ENCODE results near the gene AQP9.

AQP9 gene

DNA sequence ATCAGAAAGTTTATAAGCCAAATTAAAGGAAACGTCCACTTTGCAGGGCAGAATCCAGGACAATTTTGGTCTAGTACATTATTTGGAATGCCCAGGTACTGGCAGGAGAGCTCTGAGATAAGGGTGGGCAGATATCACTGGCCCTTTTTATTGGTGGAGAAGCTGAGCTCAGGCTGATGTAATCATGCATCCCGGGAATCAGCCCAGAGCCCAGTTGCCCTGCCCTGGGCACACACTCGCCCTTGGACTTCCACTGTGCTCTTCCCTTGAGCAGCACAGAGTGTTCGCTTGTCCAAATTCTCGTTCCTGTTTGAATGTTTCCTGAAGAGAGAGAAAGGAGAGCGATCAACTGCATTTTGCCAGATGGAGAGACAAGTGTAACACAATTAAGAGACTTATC, 3.7 kb downstream of the AQP9 start:
- no peak for DNase-seq (ENCODE audit: low spot score)

DNA sequence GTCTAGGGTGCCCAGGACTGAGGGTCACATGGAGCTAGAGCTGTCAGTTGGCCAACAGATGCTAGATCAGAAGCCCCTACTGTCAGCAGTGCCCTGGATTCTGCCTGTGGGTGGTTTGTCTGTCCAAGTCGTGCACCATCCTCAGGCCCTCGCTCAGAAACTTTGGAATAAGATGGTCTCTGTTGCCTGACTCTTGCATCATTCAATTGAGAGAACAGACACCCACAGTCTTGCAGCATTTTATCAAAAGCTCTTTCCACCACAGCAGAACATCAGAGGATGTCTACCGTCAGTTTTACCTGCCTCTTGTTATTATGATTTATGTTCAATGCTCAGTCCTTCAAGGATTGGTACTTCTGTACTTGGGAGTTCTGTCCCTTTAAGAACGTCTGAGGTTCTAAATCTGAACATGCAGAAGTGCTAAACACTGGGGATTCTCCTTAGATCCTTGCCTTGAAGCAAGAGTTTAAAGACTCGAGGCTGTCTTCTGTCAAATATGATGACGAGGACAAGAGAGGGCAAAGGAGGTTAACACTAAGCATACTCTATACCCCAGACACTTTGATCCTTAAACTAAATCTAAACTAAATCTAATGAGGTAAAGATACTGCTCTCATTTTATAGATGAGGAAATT, 4.8 kb downstream of the AQP9 start:
- no peak for DNase-seq (ENCODE audit: low spot score)

DNA sequence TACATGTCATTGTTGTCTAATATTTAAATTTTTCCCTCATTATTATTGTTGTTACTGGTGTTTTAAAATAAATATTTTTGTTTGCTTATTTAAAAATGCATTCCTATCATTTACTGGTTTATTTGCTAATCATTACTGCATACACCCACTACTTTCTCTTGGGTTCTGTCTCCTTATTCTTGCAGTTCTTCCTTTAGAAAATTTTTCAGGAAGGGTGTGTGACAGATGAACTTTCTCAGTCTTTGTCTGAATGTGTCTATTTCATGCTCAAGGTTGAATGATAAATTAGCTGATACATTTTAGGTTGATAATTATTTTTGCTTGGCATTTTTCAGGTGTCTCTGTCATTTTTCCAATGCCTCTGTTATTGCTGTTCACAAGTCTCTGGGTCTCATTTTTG, 7.4 kb downstream of the AQP9 start:
- DNase-seq (ENCODE audit: low spot score): no peak

DNA sequence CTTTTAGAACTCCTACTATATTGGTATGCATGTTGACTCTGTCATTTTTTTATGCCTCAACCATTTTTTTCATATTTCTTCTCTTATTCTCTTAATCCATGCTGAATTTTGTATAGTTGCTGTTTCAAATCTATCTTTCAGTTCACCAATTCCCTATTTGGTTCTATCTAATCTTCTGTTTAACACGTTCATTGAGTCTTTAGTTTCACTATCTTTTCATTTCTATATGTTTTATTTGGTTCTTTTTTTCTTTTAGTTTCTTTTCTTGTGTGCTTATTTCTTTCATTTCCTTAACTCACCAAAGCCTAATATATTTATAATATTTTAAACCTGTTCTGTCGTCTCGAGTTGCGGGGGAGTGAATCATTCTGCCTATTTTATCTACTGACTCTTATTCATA, 8.0 kb downstream of the AQP9 start:
- DNase-seq (ENCODE audit: low spot score): no peak

DNA sequence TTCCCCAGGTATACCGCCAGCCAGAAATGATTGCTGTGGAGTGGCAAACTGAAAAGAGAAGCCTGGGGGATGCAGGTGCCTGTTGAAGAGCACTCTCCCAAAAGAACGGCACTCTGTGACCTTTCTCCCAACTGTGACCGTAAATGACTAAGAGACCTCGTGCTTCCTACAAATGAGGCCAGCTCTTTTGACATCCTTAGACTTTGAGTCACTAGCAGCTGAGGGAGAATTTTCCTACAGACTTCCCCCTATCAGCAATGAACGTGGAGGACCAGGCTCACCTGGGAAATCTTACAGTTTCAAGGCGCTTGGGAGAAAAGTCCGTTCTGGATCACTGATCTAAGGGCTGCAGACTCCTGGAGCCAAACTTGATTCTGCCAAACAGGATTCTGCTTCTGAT, 8.6 kb downstream of the AQP9 start:
- DNase-seq (ENCODE audit: low spot score): peak; percentile 96

DNA sequence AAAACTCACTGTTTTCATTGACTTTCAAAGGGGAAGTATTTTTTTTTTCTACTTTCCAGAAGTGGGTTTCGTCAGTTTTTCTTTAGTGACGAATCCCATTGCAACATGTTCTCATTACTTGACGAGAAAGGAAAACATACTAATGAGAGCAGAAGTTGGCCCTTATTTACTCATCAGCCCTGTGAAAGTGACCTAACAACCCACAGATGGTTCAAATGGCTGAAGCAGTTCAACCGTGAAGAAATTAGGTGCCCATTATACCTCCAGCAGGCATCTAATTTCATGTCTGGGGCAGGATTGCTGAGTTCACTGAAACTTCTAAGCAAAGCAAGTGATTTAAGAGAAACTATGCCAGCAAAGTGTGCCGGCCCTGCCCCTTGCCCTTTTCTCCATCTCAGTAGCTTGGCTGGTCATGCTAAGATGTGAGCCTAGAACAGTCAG, 9.0 kb downstream of the AQP9 start:
- peak; percentile 95 for DNase-seq (ENCODE audit: low spot score)

DNA sequence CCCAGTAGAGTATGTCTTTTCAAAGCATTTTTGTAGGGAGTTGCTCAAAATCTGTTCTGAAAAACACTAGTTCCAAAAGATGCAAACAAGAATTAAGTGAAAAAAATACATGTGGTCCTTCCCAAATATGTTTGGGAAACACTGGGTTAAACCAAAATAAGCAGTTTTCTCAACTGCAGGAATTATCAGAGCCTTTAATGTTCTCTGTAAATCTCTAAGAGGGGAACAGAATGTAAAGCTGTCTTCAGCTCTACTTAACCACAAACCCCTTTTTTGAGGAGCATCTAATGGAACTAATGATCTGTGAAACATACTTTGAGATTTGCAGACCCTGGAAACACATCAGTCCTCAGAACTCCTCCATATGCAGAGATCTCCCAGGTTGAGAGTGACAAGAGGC, 9.9 kb downstream of the AQP9 start:
- DNase-seq (ENCODE audit: low spot score): no peak

DNA sequence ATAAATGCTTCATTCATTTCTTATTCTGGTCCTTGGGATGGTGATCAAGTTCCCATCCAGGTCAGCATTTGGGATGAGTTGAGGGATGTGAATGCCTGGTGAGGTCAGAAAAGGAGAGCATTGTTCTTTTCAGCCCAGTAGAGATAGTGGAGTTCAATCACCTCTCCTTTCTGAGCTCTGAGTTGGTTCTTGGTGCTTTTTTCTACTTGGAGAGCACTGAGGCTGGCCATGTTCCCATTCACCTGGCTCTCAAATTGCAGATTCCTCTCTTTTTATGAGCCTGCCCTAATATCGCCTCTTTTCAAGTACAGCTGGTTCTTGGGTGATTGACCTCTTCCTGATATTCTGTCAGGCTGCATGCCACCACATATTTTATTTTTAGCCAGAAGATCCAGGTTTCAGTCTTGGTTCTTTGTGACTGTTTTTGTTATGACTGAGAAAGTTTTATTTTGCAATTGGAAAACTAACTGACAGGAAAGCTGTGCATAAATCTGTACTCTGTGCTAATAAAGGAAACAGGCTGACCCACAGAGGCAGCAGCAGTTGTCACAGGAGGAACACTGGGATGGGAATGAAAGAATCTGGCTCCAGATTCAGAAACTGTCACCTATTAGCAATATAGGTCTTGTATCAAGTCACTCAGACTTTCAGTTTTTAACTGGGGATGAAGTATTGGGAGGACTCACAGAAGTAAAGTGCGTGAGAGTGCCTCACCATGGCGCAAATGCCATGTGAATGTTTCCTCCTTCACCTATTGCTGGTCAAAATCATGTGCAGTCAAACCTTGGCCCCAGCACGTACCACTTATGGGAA, 10.7 kb downstream of the AQP9 start:
- DNase-seq (ENCODE audit: low spot score): no peak

DNA sequence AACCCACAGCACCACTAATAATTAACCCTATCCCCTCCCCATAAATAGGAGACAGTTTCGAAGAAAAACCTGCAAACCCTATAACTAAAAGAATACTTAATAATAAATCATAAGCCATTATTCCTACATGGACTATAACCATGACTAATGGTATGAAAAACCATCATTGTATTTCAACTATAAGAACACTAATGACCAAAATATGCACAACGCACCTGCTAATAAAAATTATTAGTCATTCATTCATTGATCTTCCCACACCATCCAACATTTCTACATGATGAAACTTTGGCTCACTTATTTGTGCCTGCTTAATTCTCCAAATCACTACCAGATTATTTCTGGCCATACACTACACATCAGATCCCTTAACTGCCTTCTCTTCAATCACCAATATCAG, 16.6 kb downstream of the AQP9 start:
- no peak for DNase-seq (ENCODE audit: low spot score)

DNA sequence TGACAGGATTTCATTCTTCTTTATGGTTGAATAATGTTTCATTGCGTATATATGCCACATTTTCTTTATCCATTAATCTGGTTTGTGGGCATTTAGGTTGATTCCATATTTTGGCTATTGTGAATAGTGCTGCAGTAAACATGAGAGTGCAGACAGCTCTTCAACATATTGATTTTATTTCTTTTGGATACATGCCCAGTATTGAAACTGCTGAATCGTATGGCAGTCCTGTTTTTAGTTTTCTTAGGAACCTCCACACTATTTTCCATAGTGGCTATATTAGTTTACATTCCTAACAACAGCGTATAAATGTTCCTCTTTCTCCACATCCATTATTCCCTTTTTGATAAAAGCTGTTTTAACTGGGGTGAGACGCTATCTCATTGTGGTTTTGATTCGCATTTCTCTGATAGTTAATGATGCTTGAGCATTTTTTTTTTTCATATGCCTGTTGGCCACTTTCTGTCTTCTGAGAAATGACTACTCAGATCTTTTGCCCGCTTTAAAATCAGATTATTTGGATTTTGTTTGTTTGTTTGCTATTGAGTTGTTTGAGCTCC, 21.7 kb downstream of the AQP9 start:
- no peak for DNase-seq (ENCODE audit: low spot score)

DNA sequence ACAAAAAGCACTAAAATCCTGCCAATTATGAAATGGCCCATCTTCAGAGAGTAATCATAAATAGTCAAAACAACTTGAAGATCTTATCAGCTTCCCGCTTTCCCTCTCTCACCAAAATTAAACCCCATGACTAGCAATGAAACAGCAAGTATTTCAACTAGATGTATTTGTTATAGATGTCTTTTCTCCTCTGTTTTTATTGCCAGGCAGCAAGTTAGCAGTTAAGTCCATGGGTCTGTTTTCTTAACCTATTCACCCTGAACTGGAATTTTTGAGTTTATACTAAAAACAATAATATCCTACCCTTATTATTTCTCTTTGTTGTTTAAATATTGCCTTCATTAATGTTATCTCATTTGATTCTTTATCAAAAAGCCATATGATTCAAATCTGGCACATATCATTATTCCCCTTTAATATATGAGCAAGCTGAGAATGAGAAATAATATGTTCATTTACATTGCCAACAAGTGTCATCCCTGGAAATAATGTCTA, 23.3 kb downstream of the AQP9 start:
- DNase-seq (ENCODE audit: low spot score): no peak

DNA sequence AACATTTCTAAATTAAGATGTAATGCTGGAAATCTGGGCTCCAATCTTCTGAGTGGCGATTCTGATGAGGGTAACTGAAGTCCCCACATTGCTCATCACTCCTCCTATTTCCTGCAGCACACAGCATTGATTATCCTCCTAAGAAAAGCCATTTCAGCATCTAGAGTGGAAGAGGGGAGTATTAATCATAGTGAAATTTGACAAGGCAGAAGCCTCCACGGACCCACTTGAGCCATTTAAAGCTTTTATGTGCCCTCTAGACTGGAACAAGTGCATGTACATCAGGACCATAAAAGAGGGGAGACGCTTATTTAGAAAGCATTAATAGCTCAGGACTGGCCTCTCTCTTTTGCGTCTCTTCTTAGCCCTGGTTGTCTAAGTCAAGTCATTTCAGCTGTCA, 25.8 kb downstream of the AQP9 start:
- no peak for DNase-seq (ENCODE audit: low spot score)

DNA sequence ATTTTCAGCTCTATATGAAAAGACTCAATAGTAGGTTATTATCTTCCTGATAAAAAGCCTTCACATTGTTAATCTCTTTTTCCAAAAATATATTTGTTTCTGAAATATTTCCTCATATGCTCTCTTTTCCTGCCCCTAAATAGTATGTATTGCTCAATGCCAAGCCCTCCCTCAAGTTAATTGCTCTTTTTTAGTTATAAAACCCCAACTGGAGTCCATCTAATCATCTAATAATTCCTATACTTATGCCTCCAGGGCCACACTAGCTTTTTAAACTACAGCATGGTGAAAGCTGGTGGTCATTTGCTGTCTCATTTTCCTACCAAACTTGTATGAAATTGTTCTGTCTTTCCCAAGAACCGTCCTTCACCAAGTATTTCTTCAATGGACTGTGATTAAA, 26.7 kb downstream of the AQP9 start:
- no peak for DNase-seq (ENCODE audit: low spot score)

DNA sequence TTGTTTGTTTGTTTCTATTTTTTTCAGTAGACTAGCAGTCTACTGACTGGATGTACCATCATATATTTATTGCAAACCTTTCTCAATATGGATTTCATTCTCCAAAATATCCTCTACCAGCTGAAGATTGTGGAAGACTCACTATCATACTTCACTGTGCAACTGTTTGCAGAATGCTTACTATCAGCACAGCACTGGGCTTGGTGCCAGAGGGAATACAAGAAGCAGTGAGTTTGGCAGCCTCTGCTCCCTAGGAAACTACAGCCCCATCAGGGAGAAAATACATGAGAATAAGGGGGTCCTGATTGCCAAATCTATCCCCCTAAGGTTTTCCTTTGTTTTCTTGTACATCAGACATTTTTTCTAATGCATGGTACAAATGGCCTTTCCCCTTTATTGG, 27.5 kb downstream of the AQP9 start:
- no peak for DNase-seq (ENCODE audit: low spot score)

DNA sequence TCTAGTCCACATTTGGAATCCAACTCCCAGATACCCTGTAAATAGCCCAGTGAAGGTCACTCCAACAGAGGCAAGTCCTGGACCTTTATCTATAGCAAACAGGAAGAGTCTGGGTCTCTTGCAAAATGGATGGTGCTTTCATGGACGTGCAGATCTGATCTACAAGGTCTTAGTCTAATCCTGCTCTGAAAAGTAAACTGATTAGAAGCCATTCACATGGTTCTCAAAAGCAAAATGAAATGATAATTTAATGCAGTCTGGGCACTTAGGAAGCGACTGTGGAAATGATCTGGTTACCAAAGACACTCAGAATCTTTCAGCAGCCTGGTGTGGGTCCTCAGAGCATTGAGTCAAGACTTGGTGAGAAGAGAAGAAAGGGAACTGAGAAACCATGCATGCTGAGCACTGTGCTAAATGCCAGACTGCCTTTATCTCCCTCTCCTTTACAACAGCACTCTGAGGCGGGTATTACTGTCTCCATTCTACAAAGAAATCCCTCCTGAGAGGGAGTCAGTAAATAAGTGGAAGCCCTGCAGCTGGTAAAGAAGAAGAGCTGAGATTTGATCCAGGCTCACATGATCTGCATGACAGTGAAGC, 29.0 kb downstream of the AQP9 start:
- no peak for DNase-seq (ENCODE audit: low spot score)

DNA sequence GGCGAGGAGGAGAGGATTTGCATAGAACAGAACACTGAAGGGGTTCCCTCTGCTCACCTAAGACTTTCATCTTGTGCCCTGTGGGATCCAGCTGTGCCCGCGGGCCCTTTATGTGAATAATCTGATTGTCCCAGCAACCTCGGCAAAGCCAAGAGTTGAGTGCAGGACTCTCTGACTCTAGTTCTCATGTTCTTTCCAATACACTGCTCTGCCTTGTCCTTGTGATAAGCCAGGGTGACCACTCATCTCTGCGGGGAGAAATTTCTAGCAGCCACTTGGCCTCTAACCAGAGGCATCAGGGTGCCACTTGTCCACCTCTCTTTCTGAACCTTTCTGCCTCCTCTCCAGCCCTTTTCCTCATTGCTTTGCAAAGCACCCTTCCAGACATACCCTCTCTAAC, 31.8 kb downstream of the AQP9 start:
- no peak for DNase-seq (ENCODE audit: low spot score)

DNA sequence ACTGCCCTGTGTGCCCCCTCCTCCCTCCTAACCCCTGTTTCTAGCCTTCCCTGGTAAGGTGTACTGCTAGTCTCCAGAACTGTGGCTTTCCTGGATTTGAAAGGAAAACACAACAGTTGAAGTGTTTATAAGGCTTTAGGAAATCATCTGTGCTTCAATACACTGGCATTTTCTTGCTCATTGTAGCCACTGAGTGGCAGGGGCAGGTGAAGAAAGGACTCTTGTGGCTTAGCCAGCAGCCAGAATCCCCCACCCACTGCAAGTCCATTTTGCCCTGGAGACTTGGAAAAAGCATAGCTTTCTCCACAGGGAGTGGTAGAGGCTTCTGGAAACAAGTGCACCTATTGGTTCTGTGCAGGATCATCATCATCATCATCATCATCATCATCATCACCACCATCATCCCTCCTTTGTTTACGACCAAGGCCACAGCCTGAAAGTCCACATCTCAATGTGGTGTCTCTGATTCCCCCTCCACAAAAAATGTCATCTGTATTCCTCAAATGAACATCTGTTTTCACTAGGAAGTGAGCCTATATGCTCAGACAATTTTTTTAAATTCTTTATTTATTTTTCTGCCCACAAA, 33.4 kb downstream of the AQP9 start:
- DNase-seq (ENCODE audit: low spot score): no peak

DNA sequence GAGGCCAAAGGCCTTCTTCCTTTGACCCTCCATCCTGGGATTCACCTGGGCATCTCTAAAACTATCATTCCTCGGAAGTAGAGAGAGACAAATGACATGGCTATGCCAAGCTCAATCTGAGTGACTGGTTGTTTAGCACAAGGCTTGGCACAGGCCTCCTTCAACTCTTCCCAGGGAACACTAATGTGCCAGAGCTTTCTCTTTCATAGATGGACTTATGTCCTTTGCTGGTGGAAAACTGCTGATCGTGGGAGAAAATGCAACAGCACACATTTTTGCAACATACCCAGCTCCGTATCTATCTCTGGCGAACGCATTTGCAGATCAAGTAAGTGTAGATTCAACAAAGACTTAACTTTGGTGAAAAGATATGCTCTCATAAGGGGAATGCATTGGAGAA, 36.5 kb downstream of the AQP9 start:
- no peak for DNase-seq (ENCODE audit: low spot score)

DNA sequence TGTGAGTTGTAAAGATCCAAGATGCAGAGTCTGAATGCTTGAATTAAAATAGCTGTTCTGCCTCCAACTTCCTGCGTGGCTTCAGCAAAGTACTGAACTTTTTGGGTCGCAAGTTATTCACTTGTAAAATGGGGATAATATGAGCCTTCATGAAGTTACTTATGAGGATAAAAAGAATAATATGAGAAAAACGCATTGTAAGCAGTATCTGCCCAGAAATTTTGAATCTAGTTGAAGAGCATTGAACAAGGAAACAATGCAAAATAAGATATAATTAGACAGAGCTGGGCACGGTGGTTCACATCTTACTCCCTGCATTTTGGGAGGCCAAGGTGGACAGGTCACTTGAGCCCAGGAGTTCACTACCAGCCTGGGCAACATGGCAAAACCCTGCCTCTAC, 37.8 kb downstream of the AQP9 start:
- no peak for DNase-seq (ENCODE audit: low spot score)

DNA sequence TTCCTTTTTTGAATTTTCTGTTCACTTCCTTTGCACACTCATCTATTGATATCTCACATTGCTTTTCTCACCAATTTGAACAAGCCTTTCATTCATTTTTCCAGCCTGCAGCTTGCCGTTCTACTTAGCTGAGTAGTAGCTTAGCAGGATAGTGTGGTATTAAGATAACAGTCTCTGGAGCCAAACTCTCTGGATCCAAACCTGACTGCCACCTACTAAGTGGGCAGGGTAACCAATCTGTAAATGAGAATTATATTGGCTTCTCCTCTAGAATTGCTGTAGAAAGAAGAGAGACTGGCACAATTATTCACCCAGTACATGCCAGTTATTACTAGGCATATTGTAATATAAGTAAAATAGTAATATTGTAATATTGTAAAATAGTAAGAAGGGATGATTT, 40.5 kb downstream of the AQP9 start:
- DNase-seq (ENCODE audit: low spot score): no peak

DNA sequence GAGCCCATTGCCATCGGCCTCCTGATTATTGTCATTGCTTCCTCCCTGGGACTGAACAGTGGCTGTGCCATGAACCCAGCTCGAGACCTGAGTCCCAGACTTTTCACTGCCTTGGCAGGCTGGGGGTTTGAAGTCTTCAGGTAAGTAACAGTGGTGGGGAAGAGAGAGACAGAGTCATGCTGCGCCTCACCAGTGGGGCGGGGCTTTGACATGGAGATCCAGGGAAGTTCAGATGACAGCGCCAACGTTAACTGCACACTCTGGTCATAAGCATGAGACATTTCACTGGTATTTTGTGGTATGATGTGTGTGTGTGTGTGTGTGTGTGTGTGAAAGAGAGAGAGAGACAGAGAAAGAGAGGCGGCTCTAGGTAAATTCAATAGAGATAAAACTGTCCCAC, 41.0 kb downstream of the AQP9 start:
- DNase-seq (ENCODE audit: low spot score): peak; percentile 57

DNA sequence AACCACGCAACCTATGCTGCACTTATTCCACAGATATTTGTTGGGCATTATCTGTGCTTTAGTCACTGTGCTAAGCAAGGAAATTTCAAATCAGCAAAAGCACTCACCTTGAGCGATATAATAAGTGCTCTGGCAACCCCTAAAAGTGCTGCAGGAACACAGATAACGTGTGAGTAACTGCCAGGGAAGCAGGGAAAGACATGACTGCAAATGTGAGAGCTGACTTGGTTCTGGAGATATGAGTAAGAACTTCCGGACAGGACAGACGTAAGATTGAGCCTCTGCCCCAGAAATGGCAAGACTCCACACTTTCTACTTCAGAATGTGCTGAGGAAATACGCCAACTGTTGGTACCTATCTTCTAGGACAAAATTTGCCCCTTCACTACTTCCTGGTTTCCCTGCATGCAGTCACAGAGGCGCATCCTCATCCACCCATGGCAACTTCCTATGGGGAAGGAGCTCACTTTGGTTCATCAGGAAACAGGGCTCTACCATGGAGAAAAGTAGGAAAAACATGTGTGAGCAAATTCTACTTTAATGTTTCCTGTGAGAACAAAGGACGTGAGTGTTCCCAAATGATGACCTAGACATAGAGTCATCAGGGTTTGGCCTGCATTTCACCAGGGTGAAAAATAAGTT, 41.7 kb downstream of the AQP9 start:
- DNase-seq (ENCODE audit: low spot score): peak; percentile 62

All from kidney tubule cell (primary cell).